ENCODE measurements around the gene CCDC137. TPM values are rescaled to one million over a fixed set of nuclear protein-coding genes. Genes with fewer than 3 reads are reported as not detected.
A peak's percentile ranks its signal among the peaks of the same experiment; 100 is the strongest.

CCDC137 gene
- total RNA-seq, 1 donor from 2014 or later, result 33.8 TPM

GRCh38 chr17:81719410-81720266, 53.1 kb downstream of the CCDC137 start:
- DNase-seq, result no peak
- Mint-ChIP-seq H3K27me3 (ENCODE audit: unreplicated experiment) (peaks cover 5% of the 10 kb centered on the region), H3K27ac (ENCODE audit: unreplicated experiment) (no peak overlapping the region), H3K9me3 (ENCODE audit: unreplicated experiment) (peaks cover 8% of the 10 kb centered on the region), H3K4me1 (ENCODE audit: low read depth, unreplicated experiment) (peaks cover 6% of the 10 kb centered on the region), H3K4me3 (ENCODE audit: unreplicated experiment) (no peak overlapping the region), H3K36me3 (ENCODE audit: unreplicated experiment) (no peaks in the 10 kb centered on the region)
- TF ChIP-seq CTCF (IDR thresholded peaks at IDR 0.05; ENCODE audit: partially characterized antibody, unreplicated experiment), result no peak

GRCh38 chr17:81720267-81721071, 53.9 kb downstream of the CCDC137 start:
- TF ChIP-seq CTCF (IDR thresholded peaks at IDR 0.05; ENCODE audit: partially characterized antibody, unreplicated experiment), result no peak
- DNase-seq, result no peak
- H3K36me3 Mint-ChIP-seq (ENCODE audit: unreplicated experiment), result no peaks in the 10 kb centered on the region
- peaks cover 8% of the 10 kb centered on the region for H3K9me3 Mint-ChIP-seq (ENCODE audit: unreplicated experiment)
- peaks cover 6% of the 10 kb centered on the region for H3K4me1 Mint-ChIP-seq (ENCODE audit: low read depth, unreplicated experiment)
- H3K27me3 Mint-ChIP-seq (ENCODE audit: unreplicated experiment), result peaks cover 5% of the 10 kb centered on the region
- H3K4me3 Mint-ChIP-seq (ENCODE audit: unreplicated experiment), result peak overlapping the region; percentile 20
- peak overlapping the region; percentile 43 for H3K27ac Mint-ChIP-seq (ENCODE audit: unreplicated experiment)

GRCh38 chr17:81722184-81723120, 55.9 kb downstream of the CCDC137 start:
- peaks cover 7% of the 10 kb centered on the region for H3K27me3 Mint-ChIP-seq (ENCODE audit: unreplicated experiment)
- no peaks in the 10 kb centered on the region for H3K36me3 Mint-ChIP-seq (ENCODE audit: unreplicated experiment)
- no peak for DNase-seq
- no peak overlapping the region for H3K27ac Mint-ChIP-seq (ENCODE audit: unreplicated experiment)
- peaks cover 8% of the 10 kb centered on the region for H3K9me3 Mint-ChIP-seq (ENCODE audit: unreplicated experiment)
- peak overlapping the region; percentile 25 for H3K4me3 Mint-ChIP-seq (ENCODE audit: unreplicated experiment)
- TF ChIP-seq CTCF (IDR thresholded peaks at IDR 0.05; ENCODE audit: partially characterized antibody, unreplicated experiment), result no peak
- H3K4me1 Mint-ChIP-seq (ENCODE audit: low read depth, unreplicated experiment), result peaks cover 6% of the 10 kb centered on the region

Small RNAs within 50 kb of the gene (microRNA-seq; reads per million reads assigned to microRNA genes)
- 6.9 reads per million, percentile 39 among the genes with 10 or more reads in this experiment for gene MIR6786 (ENCODE audit: unreplicated experiment)

Other genes with a start within 250 kb of the CCDC137 start
- gene ACTG1, start 153.9 kb upstream of the CCDC137 start, total RNA-seq (ENCODE audit: unreplicated experiment), result 5,342 TPM
- gene FSCN2, start 138.4 kb upstream of the CCDC137 start, total RNA-seq (ENCODE audit: unreplicated experiment), result 6.1 TPM
- 56.5 TPM for gene FAAP100, start 114.4 kb upstream of the CCDC137 start, total RNA-seq (ENCODE audit: unreplicated experiment)
- 137 TPM for gene NPLOC4, start 29.6 kb upstream of the CCDC137 start, total RNA-seq (ENCODE audit: unreplicated experiment)
- not detected for gene TSPAN10, start 29.5 kb upstream of the CCDC137 start, total RNA-seq (ENCODE audit: unreplicated experiment)
- not detected for gene PDE6G, start 10.2 kb upstream of the CCDC137 start, total RNA-seq (ENCODE audit: unreplicated experiment)
- 24.7 TPM for gene OXLD1, start 132 bp upstream of the CCDC137 start, total RNA-seq (ENCODE audit: unreplicated experiment)
- 55.2 TPM for gene ARL16, start 17.1 kb downstream of the CCDC137 start, total RNA-seq (ENCODE audit: unreplicated experiment)
- gene HGS, start 17.3 kb downstream of the CCDC137 start, total RNA-seq (ENCODE audit: unreplicated experiment), result 167 TPM
- gene MRPL12, start 36.6 kb downstream of the CCDC137 start, total RNA-seq (ENCODE audit: unreplicated experiment), result 57.7 TPM
- 60.8 TPM for gene SLC25A10, start 45.5 kb downstream of the CCDC137 start, total RNA-seq (ENCODE audit: unreplicated experiment)
- 6.7 TPM for gene GCGR, start 137.4 kb downstream of the CCDC137 start, total RNA-seq (ENCODE audit: unreplicated experiment)
- 218 TPM for gene MCRIP1, start 166.6 kb downstream of the CCDC137 start, total RNA-seq (ENCODE audit: unreplicated experiment)
- 0.81 TPM for gene PPP1R27, start 168.3 kb downstream of the CCDC137 start, total RNA-seq (ENCODE audit: unreplicated experiment)
- 259 TPM for gene P4HB, start 193.8 kb downstream of the CCDC137 start, total RNA-seq (ENCODE audit: unreplicated experiment)
- 432 TPM for gene ARHGDIA, start 204.6 kb downstream of the CCDC137 start, total RNA-seq (ENCODE audit: unreplicated experiment)
- gene ALYREF, start 224.8 kb downstream of the CCDC137 start, total RNA-seq (ENCODE audit: unreplicated experiment), result 80.6 TPM
- 118 TPM for gene ANAPC11, start 225.0 kb downstream of the CCDC137 start, total RNA-seq (ENCODE audit: unreplicated experiment)
- 0.96 TPM for gene NPB, start 235.5 kb downstream of the CCDC137 start, total RNA-seq (ENCODE audit: unreplicated experiment)
- gene PCYT2, start 244.7 kb downstream of the CCDC137 start, total RNA-seq (ENCODE audit: unreplicated experiment), result 63.0 TPM